HepG2 (cell line): ENCODE results near the gene COQ7. TPM values are rescaled to one million over a fixed set of nuclear protein-coding genes. Genes with fewer than 3 reads are reported as not detected.

Experiments used
- CREBL2 ChIP-seq: sonication (generic); formaldehyde crosslinking; IDR thresholded peaks from 2 replicates; pipeline ENCODE4 v1.8.1; 2023; ENCODE audit warnings: missing genetic modification reagents, mild to moderate bottlenecking, borderline replicate concordance
- EED ChIP-seq: sonication (generic); formaldehyde crosslinking; IDR thresholded peaks from 2 replicates; pipeline ENCODE4 v1.5.0; 2020; ENCODE audit warnings: mild to moderate bottlenecking, missing genetic modification reagents
- HMGXB4 ChIP-seq, 2 experiments: sonication (generic) in 1 of 2; formaldehyde crosslinking in 1 of 2; IDR thresholded peaks; 2 replicates each; pipeline versions ENCODE4 v1.4.0 to v1.6.1; 2018 to 2020; ENCODE audit warnings: missing genetic modification reagents in 2 of 2, borderline replicate concordance in 1 of 2, low read depth in 1 of 2, mild to moderate bottlenecking in 1 of 2, missing biosample characterization in 1 of 2
- IKZF5 ChIP-seq: IDR thresholded peaks from 2 replicates; pipeline ENCODE4 v1.6.1; 2018; ENCODE audit warnings: missing genetic modification reagents, mild to moderate bottlenecking, missing compliant biosample characterization
- MIER2 ChIP-seq: IDR thresholded peaks from 2 replicates; pipeline ENCODE4 v1.6.1; 2016; ENCODE audit warnings: missing biosample characterization, missing genetic modification reagents
- PHF8 ChIP-seq: sonication (generic); formaldehyde crosslinking; IDR thresholded peaks from 2 replicates; pipeline ENCODE4 v1.5.0; 2020; ENCODE audit warnings: missing genetic modification reagents
- POLR2A ChIP-seq, 2 experiments: IDR thresholded peaks; 2 replicates each; pipeline ENCODE4 v1.6.1; 2011; ENCODE audit warnings: low read depth in 2 of 2, low read length in 2 of 2, mild to moderate bottlenecking in 1 of 2, moderate library complexity in 1 of 2; ENCODE audit not compliant: insufficient read depth in 1 of 2
- SMAD9 ChIP-seq: sonication (generic); formaldehyde crosslinking; IDR thresholded peaks from 2 replicates; pipeline ENCODE4 v1.5.1; 2020; ENCODE audit warnings: mild to moderate bottlenecking, missing genetic modification reagents
- TP53 ChIP-seq: sonication (generic); formaldehyde crosslinking; conservative IDR thresholded peaks from 2 replicates; pipeline ENCODE4 v1.4.0; 2020; ENCODE audit warnings: missing genetic modification reagents
- ZMYM3 ChIP-seq: sonication (generic); formaldehyde crosslinking; IDR thresholded peaks from 2 replicates; pipeline ENCODE4 v1.5.1; 2020; ENCODE audit warnings: mild to moderate bottlenecking, missing genetic modification reagents
- ZNF337 ChIP-seq: sonication (generic); formaldehyde crosslinking; IDR thresholded peaks from 2 replicates; pipeline ENCODE4 v1.5.1; 2020; ENCODE audit warnings: missing genetic modification reagents, low read depth, mild to moderate bottlenecking, borderline replicate concordance
- ZNF749 ChIP-seq: sonication (generic); formaldehyde crosslinking; IDR thresholded peaks from 2 replicates; pipeline ENCODE4 v1.8.0; 2022; ENCODE audit warnings: mild to moderate bottlenecking, missing genetic modification reagents, moderate library complexity, borderline replicate concordance
- polyA plus RNA-seq, 8 experiments: library from polyadenylated mRNA; depleted of rRNA in 3 of 8; stranded (reverse) in 7 of 8; unstranded in 1 of 8; fragments of >200 nt; fragmentation: Illumina TruSeq in 4 of 8; extraction: Trizol in 4 of 8; gene quantifications; 2 replicates each; pipeline versions ENCODE4 v1.2.1 to v1.2.3, GENCODE V29; 2011 to 2016; ENCODE audit warnings: low read depth in 4 of 8, missing spikeins in 1 of 8, mixed read lengths in 1 of 8; ENCODE audit not compliant: insufficient read depth in 1 of 8
- total RNA-seq, 5 experiments: library from RNA; depleted of rRNA; stranded (reverse); fragments of >200 nt; fragmentation: Illumina TruSeq; extraction: Trizol; gene quantifications; 2 replicates each; pipeline ENCODE4 v1.2.3, GENCODE V29; 2016; ENCODE audit warnings: low read depth in 1 of 5
- TF ChIP-seq, protein P1 (sequence below): sonication (generic); formaldehyde crosslinking; IDR thresholded peaks from 2 replicates; pipeline ENCODE4 v1.4.0; 2020; ENCODE audit warnings: missing genetic modification reagents, low read depth, mild to moderate bottlenecking, borderline replicate concordance

The COQ7 gene
- total and polyA plus RNA-seq, 2 of the 13 experiments (the other 11 are each of a cell fraction or from before 2014, with no cell fraction given), result 20.1 to 45.7 TPM

DNA sequence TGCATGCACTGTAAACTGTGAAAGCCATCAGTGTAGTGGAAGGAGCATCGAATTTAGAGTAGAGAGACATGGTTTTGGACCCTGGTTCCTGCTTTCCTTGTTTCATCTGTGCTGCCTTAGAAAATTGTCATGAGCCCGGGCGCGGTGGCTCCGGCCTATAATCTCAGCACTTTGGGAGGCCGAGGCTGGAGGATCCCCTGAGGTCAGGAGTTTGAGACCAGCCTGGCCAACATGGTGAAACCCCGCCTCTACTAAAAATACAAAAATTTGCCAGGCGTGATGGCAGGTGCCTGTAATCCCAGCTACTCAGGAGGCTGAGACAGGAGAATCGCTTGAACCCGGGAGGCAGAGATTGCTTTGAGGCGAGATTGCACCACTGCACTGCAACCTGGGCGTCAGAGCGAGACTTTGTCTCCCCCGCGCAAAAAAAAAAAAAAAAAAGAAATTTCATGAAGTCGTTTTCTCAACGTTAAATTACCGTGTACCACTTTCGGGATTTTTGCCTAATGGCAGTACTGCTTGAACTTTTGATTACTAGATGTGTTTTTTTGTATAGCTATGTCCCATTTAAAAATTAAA, 912 bp downstream of the COQ7 start (continued):
- 0 out of 4 replicates have a peak, but pooled peaks of 1 of the 2 experiments have one; percentile 10 for TF ChIP-seq HMGXB4 (CRISPR knock-in tag; IDR thresholded peaks at IDR 0.05; ENCODE audit: borderline replicate concordance in 1 of 2, low read depth in 1 of 2)
- TF ChIP-seq ZNF749 (CRISPR knock-in tag), result 0 out of 2 replicates have a peak, but pooled peaks have one; percentile 8
- peak; percentile 79; the same call in 1 of the 2 replicates for TF ChIP-seq ZMYM3
- TF ChIP-seq IKZF5 (CRISPR knock-in tag), result no peak; the same call in 1 of the 2 replicates
- peak; percentile 43; the same call in 1 of the 2 replicates for TF ChIP-seq CREBL2 (CRISPR knock-in tag)
- TF ChIP-seq, protein P1, sequence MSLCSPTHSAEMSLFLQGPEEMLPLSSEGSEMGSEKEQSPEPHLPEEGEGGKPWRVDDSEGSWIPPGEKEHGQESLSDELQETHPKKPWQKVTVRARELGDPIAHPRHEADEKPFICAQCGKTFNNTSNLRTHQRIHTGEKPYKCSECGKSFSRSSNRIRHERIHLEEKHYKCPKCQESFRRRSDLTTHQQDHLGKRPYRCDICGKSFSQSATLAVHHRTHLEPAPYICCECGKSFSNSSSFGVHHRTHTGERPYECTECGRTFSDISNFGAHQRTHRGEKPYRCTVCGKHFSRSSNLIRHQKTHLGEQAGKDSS (CRISPR knock-in tag), result no peak
- TF ChIP-seq PHF8, result no peak
- 0 out of 2 replicates have a peak, but pooled peaks have one; percentile 1 for TF ChIP-seq MIER2 (CRISPR knock-in tag)
- TF ChIP-seq POLR2A (IDR thresholded peaks at IDR 0.05; ENCODE audit: insufficient read depth in 1 of 2, low read depth in 2 of 2, low read length in 2 of 2), result no peak; a peak in 1 of 4 replicates
- no peak for TF ChIP-seq TP53
- 0 out of 2 replicates have a peak, but pooled peaks have one; percentile 77 for TF ChIP-seq SMAD9 (CRISPR knock-in tag)
- no peak for TF ChIP-seq EED (CRISPR knock-in tag)
- 0 out of 2 replicates have a peak, but pooled peaks have one; percentile 18 for TF ChIP-seq ZNF337 (CRISPR knock-in tag)
